Measurements from ENCODE around the gene TUBA3D.
"Not testable (repeated sequence)": the region's sequence is repeated elsewhere in the genome, so short reads cannot be mapped to it uniquely, and the experiment has no call there.

DNA sequence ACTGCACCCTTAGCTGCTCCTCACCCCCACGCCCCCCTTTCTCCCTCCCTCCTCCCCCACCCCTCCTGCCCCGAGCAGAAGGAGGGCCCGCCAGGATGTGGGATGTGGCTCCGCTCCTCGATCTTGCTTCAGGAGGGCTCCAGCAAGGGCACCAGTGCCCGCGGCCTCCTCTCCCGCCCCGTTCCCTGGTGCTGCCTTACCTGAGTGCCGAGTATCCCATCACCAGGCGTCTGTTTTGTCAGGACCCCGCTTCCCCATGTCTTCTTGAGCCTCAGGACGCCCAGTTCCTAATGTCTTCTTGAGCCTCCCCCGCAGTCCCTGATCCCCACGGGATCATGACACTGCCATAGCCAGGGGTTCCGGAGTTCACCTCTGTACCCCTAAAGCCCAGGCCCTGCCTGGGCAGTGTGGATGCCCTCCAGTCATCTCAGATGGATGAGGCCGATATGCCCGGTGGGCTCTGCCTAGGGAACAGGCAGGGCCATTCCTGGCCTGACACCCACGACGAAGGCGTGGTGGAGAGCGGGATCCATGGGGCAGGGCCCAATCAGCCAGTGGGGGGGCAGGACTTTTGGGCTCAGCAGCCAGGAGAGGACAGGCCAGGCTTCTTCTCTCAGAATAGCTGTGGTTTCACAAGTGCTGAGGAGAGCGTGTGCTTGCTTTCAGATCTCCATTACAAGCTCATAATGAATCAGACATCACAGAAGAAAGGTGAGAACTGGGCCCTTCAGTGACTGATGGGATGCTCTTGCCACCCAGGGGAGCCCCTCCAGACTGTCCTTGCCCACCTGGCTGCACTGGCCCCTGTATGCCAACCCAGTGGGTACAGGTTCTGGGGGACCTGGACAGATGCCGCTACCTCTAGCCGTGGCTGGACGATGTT, 53.3 kb downstream of the TUBA3D start:
- TF ChIP-seq EZH2 (IDR thresholded peaks at IDR 0.05); POLR2AphosphoS5 (IDR thresholded peaks at IDR 0.05; ENCODE audit: borderline replicate concordance, low read depth, low read length); FOXP2 (optimal IDR thresholded peaks at IDR 0.05; ENCODE audit: control extremely low read depth, extremely low read length, insufficient read depth): not testable (repeated sequence)

Measured in SK-N-MC (cell line).